Myometrial cell (primary cell): ENCODE data around the gene BDNF. TPM values are rescaled to one million over a fixed set of nuclear protein-coding genes. Genes with fewer than 3 reads are reported as not detected.

Experiments used
- total RNA-seq: library from RNA; depleted of rRNA; stranded (reverse); fragments of >200 nt; gene quantifications from 2 replicates; pipeline ENCODE4 v1.2.3, GENCODE V29; 2015

Gene BDNF
- 2.0 and 3.7 TPM in 2 replicates for total RNA-seq

GRCh38 chr11:27700351-27701301 lies at the start of gene BDNF:
BDNF (minus strand) TSS chr11:27700455; CDS start chr11:27658564, 41,891 bp downstream.

Other genes starting within 250 kb of the BDNF start
- gene LGR4, start 227.7 kb downstream of the BDNF start, total RNA-seq = 3.5 and 4.0 TPM in 2 replicates
- 24.2 and 35.4 TPM in 2 replicates for gene LIN7C, start 193.7 kb downstream of the BDNF start, total RNA-seq